Hypothalamus (tissue), 51 donors: Measurements from ENCODE around the gene APOL2.

Experiments used
- DNase-seq, 51 donors: peaks; one replicate each; lab custom pipeline; 2025; lab: John Stamatoyannopoulos, UW

APOL2 gene

DNA sequence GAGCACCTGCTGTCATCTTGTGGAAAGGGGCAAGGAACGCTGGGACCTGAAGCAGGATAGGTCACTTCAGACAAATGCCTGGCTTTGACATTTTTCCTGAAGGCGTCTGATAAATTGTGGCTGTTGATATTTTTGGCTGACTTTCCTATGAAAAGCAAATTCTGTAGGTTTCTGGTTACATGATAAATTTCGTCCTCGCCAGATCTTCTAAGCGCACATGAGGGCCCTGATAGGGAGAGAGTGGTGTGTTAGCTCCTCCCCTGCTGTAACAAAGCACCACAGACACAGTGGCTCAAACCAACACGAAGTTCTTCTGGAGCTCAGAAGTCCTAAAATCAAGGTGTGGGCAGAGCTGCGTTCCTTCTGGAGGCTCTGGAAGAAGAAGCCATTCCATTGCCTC is 57.3 kb downstream of the APOL2 start:
- no peak for DNase-seq

DNA sequence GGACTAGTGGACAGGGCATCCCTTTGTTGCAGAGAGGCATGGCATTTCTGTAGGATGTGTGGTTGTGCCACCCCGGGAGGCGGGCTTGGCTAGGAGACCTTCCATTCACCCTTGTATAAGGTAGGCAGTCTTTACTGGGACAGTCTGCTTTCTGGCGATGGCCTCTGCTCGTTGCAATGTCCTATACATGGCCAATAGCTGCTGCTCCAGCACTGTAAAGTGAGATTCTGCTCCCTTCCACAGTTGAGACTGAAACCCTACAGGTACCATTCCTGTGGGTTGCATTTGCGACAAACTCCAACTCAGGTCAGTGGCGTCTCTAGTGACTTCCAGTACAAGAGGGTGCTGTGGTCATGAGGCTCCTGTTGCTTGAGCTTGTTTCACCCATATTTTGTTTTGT is 58.4 kb downstream of the APOL2 start:
- DNase-seq: no peak

DNA sequence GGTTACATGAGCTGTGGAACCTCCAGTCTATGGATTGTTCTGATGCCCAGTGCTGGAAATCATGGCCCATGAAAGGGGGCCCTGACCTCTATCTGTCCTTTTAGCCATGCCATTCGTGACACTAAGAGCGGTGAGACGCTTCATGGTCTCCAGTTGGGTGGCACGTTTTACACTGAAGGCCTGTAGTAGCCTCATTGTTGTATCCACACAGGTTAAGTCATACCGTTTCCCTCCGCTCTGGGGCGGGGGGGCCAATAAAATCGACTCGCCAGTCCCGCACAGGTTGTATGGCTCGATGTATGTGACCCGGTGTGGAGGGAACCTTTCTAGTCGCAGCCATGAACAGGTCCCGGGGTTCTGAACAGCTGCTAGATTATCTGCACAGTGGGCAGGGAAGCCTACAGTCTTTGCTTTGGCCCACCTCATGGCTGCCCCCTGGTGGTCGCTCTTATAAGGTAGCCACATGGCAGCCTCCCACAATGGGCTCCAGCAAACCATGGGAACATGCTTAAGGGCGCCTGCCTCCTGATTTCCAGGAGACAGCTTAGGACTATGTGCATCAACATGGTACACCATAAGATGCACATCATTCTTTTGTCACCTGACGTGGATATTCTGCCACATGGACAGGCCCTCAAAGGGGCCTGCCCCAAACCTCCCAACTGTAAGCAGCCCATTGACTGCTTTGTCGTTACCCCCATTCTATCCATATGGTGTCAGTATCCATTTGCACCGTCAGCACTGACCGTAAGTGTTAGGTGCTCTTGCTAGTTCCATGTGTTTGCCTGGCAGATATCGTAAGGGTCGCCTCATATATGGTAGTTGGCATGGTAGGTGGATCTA is 59.1 kb downstream of the APOL2 start:
- DNase-seq: peak in 40 of 51 donors; percentile 12 to 87 (median 62)

DNA sequence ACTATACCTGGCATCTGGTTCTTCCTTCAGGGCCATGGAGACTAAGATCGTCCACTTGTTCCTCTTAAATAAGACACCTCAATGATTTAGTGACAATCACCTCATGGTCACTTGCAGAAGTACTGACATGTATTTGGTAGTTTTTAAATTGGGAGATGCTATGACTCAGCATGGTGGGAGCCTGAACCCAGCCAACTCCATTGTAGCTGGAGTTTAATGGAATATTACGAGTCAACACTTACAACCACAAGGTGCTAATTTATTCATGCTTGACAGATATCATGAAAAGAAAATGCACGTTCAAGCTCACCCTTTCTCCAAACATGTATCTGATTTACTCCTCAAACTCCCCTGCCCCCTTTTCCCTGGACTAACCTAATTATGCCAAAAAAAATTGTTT is 62.2 kb downstream of the APOL2 start:
- DNase-seq: no peak
